ENCODE data around the gene YARS1.

Gene YARS1

DNA sequence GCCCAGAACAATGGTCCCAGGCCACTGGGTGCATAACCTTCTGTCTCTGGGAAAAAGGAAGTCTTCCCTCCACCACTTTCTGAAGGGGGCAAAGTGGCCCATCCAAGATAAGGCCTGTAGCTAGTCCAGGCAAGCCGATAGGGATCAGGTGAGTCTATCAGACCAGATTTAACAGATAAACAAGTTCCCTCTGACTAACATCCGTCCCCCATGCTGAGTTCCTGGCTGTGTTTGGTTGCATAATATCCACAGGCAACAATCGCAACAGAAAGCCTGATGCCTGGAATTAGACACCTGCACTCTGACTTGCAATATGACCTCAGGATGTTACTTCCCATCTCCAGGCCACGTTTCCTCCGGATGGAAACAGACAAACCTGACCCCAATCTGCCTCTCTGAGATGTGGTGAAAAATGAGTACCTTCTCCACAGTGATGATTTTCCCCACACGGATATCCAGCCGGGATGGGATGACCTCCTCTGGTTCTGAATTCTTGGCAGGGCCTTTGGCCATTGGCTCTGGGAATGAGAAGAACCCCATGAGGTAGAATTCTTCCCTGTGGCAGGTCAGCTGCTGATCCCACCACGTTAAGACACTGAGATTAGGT lies 36.4 kb downstream of the YARS1 start:
- no peak for DNase-seq (ENCODE audit: low spot score)

DNA sequence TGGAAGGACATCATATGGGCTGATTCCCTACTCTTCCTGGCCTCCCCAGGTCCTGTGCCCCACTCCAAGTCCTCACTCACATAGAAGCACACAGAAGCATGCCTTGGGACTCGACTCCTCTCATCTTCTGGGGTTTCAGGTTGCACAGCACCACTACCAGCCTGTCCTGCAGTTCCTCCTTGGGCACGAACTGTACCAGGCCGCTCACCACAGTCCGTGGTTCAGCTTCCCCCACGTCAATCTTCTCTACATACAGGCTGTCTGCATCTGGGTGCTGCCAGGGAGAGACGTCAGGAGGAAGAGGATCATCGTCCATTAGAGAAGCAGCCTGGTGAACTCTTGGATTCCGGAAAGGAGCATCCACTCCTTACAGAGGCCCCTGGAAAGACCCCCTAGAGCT lies 37.2 kb downstream of the YARS1 start:
- DNase-seq (ENCODE audit: low spot score): no peak

DNA sequence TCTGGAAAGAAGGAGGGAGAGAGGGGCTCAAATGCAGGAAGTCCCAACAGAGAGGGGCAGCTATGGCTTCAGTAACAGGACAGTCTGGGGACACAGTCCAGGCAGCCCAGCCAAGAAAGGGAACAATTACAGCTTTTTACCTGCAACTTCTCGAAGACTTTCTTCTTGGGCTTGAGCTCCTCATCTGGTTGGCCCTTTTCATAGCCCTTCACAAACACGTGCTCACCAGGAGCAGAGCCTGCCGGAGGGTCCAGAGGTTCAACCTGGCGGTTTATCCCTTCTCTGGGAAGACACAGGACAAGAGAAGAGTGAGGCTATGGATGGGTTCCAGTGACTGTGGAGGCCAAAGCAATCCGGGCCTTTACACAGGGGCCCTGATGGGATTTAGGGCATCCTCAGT lies 37.9 kb downstream of the YARS1 start:
- no peak for DNase-seq (ENCODE audit: low spot score)

DNA sequence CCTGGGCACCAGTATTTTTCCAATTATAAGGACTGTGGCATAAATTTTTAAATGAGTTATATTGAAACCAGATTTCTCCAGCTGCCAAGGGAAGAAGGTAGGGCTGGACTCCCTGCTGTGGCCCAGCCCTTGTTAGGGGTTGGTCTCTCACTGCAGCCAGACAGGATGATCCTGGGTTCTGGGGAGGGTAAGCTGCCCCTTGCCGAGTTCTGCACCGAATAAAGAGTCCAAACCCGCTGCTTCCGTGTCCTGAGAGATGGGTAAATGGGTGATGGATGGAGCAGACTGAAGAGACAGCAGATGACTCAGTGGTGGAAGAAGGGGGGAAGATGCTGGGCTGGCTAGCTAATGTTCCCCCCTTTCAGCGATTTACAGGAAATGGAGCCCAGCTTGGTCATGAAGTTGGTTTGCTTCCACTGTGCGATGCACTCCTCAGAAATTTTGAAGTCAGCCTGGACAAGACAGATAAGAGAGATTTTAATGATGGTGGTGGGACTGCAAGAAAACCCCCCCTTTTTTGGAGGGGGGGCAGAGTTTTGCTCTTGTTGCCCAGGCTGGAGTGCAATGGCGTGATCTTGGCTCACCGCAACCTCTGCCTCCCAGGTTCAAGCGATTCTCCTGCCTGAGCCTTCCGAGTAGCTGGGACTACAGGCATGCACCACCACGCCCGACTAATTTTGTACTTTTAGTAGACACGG lies 41.4 kb downstream of the YARS1 start:
- DNase-seq (ENCODE audit: low spot score): peak; percentile 42

DNA sequence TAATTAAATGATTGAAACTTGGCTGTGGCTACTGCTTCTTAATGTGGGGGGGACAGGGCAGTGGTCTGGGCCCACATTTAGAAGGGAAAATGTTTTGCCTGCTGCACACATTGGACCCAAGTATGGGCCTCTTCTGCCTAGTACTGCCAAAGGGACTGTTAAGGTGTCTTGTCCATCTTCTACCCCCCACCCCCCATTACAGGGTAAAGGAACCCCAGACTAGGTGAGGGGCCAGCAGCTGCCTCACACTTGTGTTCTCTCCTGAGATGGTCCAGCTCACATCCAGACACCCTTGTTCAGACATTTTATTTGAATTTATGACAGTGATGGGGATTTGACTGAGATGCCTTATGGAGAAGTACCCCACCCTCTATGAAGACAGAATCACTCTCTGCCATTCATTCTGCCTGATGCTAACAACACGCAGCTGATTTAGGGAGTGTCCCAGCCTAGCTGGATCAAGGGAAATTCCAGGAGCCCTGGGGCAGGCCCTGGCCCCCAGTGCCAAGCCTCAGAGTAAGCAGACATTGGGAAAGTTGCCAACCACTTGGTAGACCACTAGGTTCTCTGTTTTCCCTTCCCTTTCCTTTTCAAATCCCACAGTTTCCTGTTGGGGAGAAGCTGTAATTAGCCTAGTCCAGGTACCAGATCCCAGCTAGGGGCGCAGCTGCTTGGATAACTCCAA lies 42.1 kb downstream of the YARS1 start:
- DNase-seq (ENCODE audit: low spot score): peak; percentile 86

DNA sequence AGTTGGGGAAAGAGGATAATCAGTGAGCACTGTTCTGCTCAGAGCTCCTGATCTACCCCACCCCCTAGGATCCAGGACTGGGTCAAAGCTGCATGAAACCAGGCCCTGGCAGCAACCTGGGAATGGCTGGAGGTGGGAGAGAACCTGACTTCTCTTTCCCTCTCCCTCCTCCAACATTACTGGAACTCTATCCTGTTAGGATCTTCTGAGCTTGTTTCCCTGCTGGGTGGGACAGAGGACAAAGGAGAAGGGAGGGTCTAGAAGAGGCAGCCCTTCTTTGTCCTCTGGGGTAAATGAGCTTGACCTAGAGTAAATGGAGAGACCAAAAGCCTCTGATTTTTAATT lies 42.7 kb downstream of the YARS1 start:
- DNase-seq (ENCODE audit: low spot score): no peak

DNA sequence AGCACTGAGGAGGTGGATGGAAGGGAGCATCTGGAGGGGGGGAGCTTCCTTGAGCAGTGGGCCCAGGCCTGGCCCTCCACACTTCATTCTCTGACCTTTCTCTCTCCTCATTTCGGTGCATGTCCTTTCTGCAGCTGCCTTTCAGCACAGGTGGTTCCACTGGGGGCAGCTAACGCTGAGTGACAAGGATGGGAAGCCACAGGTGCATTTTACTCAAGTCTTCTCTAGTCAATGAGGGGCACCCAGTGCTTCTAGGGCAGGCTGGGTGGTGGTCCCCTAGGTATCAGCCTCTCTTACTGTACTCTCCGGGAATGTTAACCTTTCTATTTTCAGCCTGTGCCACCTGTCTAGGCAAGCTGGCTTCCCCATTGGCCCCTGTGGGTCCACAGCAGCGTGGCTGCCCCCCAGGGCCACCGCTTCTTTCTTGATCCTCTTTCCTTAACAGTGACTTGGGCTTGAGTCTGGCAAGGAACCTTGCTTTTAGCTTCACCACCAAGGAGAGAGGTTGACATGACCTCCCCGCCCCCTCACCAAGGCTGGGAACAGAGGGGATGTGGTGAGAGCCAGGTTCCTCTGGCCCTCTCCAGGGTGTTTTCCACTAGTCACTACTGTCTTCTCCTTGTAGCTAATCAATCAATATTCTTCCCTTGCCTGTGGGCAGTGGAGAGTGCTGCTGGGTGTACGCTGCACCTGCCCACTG lies 43.2 kb downstream of the YARS1 start:
- no peak for DNase-seq (ENCODE audit: low spot score)

DNA sequence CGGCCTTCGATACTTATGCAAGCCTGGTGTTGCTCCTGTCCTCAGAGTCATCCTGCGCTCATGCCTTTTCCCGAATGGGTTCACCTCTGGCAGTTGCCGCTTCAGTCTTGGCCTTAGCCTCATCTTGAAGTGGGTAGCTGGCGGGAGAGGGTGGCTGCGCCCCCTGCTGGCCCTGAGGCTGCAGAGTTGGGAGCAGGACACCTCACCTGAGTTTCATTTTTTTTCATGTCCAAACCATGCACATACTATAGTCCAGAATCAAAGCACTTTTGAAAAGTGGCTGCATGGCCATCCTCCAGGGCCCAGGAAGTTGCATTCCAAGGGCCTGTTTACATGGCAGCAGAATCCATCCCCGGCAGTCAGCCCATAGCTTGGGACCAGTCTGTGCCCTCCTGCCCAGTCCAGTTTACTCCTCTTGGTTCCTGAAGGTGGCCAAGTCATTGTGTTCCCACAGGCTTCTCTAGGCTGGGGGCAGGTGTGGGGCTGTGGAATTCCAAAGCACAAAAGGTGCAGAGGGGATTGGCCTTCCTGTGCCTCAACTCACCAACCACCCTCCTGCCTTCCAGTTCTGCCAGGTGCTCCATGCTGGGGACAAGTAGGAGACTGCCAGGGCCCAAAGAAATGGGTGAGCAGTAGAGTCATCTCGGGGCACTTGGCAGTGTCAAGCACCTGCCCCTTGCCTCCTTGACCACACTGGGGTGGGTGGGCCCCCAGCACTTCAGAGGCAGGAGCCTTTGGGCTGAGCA lies 44.0 kb downstream of the YARS1 start:
- DNase-seq (ENCODE audit: low spot score): peak; percentile 83

DNA sequence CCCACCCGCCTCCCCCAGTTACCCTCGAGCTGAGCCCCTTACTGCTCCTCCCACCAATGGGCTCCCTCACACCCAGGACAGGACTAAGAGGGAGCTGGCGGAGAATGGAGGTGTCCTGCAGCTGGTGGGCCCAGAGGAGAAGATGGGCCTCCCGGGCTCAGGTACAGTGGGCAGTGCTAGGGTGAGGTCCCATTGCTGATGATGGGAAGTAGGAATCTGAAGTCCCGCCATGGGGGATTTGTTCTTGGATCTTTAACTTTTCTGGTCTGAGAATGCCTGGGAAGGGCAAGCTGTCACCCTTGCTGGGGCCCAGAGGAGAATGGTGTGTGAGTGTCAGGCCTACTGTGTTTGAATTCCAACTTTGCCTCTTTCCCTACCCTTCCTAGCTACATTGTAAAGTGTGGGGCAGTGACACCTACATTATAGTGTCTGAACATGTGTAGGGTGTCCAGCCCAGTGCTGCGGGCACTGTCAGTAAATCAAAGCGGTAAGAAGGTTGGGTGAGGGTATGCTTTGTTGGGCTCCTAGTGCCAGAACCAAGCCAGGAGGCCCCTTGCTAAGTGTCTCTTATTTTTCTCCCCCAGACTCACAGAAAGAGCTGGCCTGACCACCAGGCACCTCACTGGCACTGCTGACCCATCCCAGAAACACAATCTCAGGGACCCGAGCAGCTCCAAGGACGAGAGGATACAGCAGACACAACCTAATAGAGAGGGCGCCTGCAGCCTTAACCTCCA lies 44.7 kb downstream of the YARS1 start:
- no peak for DNase-seq (ENCODE audit: low spot score)

DNA sequence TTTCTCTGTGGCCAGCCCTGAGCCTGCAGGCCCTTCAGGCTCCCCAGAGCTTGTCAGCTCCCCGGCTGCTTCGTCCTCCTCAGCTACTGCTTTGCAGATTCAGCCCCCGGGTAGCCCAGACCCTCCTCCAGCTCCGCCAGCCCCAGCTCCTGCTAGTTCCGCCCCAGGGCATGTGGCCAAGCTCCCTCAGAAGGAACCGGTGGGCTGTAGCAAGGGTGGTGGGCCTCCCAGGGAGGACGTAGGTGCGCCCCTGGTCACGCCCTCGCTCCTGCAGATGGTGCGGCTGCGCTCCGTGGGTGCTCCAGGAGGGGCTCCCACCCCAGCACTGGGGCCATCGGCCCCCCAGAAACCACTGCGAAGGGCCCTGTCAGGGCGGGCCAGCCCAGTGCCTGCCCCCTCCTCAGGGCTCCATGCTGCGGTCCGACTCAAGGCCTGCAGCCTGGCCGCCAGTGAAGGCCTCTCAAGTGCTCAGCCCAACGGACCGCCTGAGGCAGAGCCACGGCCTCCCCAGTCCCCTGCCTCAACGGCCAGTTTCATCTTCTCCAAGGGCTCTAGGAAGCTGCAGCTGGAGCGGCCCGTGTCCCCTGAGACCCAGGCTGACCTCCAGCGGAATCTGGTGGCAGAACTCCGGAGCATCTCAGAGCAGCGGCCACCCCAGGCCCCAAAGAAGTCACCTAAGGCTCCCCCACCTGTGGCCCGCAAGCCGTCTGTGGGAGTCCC lies 45.4 kb downstream of the YARS1 start:
- no peak for DNase-seq (ENCODE audit: low spot score)

DNA sequence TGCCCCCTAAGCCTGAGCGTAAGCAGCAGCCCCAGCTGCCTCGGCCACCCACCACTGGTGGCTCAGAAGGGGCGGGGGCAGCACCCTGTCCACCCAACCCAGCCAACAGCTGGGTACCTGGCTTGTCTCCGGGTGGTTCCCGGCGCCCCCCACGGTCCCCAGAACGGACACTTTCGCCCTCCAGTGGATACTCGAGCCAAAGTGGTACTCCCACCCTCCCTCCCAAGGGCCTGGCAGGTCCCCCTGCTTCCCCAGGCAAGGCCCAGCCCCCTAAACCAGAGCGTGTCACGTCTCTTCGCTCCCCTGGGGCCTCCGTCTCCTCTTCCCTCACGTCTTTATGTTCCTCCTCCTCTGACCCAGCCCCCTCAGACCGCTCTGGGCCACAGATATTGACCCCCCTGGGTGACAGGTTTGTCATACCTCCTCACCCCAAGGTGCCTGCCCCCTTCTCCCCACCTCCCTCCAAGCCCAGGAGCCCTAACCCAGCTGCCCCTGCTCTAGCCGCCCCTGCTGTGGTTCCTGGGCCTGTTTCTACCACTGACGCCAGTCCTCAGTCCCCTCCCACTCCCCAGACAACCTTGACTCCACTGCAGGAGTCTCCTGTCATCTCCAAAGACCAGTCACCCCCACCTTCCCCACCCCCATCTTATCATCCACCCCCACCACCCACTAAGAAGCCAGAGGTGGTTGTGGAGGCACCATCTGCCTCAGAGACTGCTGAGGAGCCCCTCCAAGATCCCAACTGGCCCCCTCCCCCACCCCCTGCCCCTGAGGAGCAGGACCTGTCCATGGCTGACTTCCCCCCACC lies 46.2 kb downstream of the YARS1 start:
- DNase-seq (ENCODE audit: low spot score): no peak

DNA sequence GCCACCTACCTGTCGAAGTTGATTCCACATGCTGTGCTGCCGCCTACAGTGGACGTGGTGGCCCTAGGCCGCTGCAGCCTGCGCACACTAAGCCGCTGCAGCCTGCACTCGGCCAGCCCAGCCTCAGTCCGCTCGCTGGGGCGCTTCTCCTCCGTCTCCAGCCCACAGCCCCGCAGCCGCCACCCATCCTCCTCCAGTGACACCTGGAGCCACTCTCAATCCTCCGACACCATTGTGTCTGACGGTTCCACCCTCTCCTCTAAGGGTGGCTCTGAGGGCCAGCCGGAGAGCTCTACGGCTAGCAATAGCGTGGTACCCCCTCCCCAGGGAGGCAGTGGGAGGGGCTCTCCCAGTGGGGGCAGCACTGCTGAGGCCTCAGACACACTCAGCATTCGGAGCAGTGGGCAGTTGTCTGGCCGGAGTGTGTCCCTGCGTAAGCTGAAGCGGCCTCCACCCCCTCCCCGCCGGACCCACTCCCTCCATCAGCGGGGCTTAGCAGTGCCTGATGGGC lies 46.9 kb downstream of the YARS1 start:
- DNase-seq (ENCODE audit: low spot score): no peak

DNA sequence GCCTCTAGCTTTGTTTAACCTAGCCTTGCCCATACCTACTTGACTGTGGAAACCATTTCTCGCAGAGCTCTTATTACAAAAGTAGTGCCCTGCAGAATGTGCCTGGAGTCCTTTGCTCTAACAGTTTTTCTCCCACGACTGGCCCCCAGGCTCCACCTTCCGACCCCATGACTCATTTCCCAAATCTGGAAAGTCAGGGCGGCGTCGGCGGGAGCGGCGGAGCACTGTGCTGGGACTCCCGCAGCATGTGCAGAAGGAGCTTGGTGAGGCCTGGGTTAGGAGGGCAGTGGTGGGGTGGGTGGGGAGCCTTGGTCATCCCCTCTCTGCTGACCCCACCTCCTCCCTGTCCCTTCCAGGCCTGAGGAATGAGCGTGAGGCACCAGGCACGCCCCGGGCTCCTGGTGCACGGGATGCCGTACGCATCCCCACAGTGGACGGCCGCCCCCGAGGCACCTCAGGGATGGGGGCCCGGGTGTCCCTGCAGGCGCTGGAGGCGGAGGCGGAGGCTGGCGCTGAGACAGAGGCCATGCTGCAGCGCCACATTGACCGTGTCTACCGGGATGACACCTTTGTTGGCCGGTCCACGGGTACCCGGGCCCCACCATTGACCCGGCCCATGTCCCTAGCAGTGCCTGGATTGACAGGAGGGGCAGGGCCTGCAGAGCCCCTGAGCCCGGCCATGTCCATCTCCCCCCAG lies 47.5 kb downstream of the YARS1 start:
- DNase-seq (ENCODE audit: low spot score): no peak

DNA sequence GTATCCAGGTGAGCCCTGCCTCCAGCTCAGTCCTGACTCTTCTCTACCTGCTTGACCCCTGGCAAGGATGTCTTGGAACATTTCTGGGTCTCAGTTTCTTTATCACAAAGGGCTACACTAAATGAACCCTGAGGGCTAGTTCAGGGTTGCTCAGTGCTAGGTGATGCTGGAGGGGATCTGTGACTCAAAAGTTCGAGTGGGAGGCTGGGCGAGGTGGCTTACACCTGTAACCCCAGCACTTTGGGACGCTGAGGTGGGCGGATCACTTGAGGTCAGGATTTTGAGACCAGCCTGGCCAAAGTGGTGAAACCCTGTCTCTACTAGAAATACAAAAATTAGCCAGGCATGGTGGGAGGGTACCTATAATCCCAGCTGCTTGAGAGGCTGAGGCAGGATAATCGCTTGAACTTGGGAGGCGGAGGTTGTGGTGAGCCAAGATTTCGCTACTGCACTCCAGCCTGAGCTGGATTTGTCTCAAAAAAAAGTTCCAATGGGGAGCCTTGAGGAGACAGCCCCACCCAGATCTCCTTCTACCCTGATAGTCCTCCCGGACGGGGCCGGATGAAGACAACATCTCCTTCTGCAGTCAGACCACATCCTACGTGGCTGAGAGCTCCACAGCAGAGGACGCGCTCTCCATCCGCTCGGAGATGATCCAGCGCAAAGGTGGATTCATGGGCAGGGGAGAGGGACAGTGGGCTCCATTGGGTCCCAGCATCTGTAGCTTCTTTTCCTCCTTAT lies 48.9 kb downstream of the YARS1 start:
- DNase-seq (ENCODE audit: low spot score): no peak

DNA sequence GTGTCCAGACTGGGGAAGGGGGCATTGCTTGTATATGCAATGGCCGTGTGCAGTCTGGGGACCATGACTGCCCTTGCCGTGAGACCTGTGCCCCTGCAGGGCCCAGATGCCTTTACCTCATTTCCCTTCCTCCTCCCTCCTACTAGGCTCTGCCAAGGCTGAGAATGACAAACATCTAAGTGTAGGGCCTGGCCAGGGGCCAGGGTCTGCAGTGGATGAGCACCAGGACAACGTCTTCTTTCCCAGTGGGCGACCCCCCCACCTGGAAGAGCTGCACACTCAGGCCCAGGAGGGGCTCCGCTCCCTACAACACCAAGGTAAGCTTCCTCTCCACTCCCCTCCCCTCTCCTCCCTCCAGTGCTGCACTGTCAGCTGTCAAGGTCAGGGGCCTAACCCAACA lies 49.5 kb downstream of the YARS1 start:
- no peak for DNase-seq (ENCODE audit: low spot score)

DNA sequence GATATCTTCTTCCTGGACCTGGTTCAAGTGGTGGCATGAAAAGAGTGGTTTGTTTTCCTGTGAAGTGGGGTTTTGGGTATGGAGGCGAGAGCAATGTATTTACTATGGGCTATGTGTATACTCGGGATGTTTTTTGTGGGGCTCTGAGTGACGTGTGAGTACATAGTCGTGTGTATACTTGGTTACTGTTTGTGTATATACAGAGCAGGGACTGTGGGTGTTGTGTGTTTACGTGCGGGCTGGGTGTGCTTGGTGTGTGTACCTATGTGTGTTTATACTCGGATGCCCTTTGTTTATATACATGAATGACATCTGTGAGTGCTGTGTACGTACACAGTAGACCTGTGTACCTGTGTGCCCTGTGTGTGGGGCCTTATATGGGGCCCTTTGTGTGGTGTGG lies 50.0 kb downstream of the YARS1 start:
- no peak for DNase-seq (ENCODE audit: low spot score)

DNA sequence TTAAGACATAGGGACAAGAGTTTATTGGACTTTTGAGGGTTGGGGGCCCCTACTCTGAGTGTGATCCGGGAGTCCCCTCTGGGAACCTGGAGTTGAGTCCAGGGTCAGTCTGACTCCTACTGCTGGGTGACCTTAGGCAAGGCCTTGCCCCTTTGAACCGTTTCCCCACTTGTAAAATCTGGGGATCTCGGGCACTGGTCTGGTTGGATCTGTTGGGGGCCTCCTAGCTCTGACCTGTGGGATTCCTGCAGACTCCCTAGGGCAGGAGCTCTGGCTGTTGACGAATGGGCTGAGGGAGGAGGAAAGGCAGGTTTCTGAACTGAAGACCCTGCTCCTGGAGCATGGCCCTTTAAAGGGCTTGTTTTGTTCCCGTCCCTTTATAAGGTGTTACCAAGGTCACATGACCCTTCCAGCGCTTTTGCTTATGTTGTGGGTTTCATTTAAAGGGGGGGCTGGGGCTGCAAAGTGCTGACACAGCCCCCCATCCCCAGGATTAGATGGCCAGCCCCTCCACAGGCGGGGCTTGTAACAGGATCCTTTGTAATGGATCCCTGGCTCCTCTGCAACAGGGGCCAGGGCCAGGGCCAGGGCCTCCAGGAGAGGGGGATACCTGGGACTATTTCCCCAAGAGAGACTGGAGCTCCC lies 50.7 kb downstream of the YARS1 start:
- no peak for DNase-seq (ENCODE audit: low spot score)

Measured in kidney tubule cell (primary cell).